Neural cell (in vitro differentiated cells): ENCODE data around the gene TLX2. TPM values are rescaled to one million over a fixed set of nuclear protein-coding genes. Genes with fewer than 3 reads are reported as not detected.

ENCODE experiments used
- H2AFZ ChIP-seq: fragments of 200-600, 300-800 bp; sonication (generic), shearing (Covaris generic); 2 replicates; pipeline ENCODE4 v1.6.0; 2014; ENCODE audit warnings: low read depth, mild to moderate bottlenecking, antibody characterized with exemption, low read length, moderate library complexity
- H3F3A ChIP-seq: fragments of 200-600 bp; shearing (Covaris generic); 2 replicates; pipeline ENCODE4 v1.6.1; 2016; ENCODE audit warnings: mild to moderate bottlenecking, moderate library complexity, mixed read lengths, antibody characterized with exemption, low read length; ENCODE audit not compliant: insufficient read depth, poor library complexity, severe bottlenecking
- H3K27ac ChIP-seq: fragments of 200-600, 300-800 bp; sonication (generic), shearing (Covaris generic); 2 replicates; pipeline ENCODE4 v1.5.1; 2014; ENCODE audit warnings: mild to moderate bottlenecking, low read length, moderate library complexity
- H3K27me3 ChIP-seq: fragments of 300-800, 200-600 bp; sonication (generic), shearing (Covaris generic); 2 replicates; pipeline ENCODE4 v1.6.0; 2014; ENCODE audit warnings: mild to moderate bottlenecking, low read depth, low read length, moderate library complexity; ENCODE audit not compliant: insufficient read depth
- H3K36me3 ChIP-seq: fragments of 300-800, 200-600 bp; sonication (generic), shearing (Covaris generic); 2 replicates; pipeline ENCODE4 v1.5.1; 2014; ENCODE audit warnings: mild to moderate bottlenecking, antibody characterized with exemption, low read length, moderate library complexity; ENCODE audit not compliant: insufficient read depth
- H3K4me2 ChIP-seq: fragments of 300-800, 200-600 bp; sonication (generic), shearing (Covaris generic); 2 replicates; pipeline ENCODE4 v1.6.0; 2014; ENCODE audit warnings: mild to moderate bottlenecking, low read length
- H3K4me3 ChIP-seq: fragments of 300-800, 200-600 bp; sonication (generic), shearing (Covaris generic); 2 replicates; pipeline ENCODE4 v1.5.1; 2014; ENCODE audit warnings: mild to moderate bottlenecking, low read length, moderate library complexity
- H3K79me2 ChIP-seq: fragments of 200-600 bp; shearing (Covaris generic); replicated peaks from 2 replicates; pipeline ENCODE4 v1.6.0; 2014; ENCODE audit warnings: mild to moderate bottlenecking, low read length, moderate library complexity; ENCODE audit not compliant: insufficient read depth
- H3K9ac ChIP-seq: fragments of 300-800, 200-600 bp; sonication (generic), shearing (Covaris generic); 2 replicates; pipeline ENCODE4 v1.6.1; 2016; ENCODE audit warnings: mild to moderate bottlenecking, low read length, mixed read lengths
- H3K9me2 ChIP-seq: fragments of 200-600 bp; shearing (Covaris generic); 2 replicates; pipeline ENCODE4 v1.6.1; 2016; ENCODE audit warnings: mild to moderate bottlenecking, low read length, mixed read lengths; ENCODE audit not compliant: insufficient read depth
- H3K9me3 ChIP-seq: fragments of 200-600, 300-800 bp; sonication (generic), shearing (Covaris generic); 2 replicates; pipeline ENCODE4 v1.6.1; 2016; ENCODE audit warnings: mild to moderate bottlenecking, mixed run types, low read length, moderate library complexity, mixed read lengths
- H4K20me1 ChIP-seq: fragments of 200-600 bp; shearing (Covaris generic); 2 replicates; pipeline ENCODE4 v1.6.1; 2016; ENCODE audit warnings: mild to moderate bottlenecking, mixed run types; ENCODE audit not compliant: insufficient read depth
- EP300 ChIP-seq: fragments of 450-650 bp; conservative IDR thresholded peaks from 2 replicates; pipeline ENCODE4 v1.6.1; 2014; ENCODE audit warnings: antibody characterized with exemption, mild to moderate bottlenecking, moderate library complexity; ENCODE audit not compliant: poor library complexity, severe bottlenecking
- EZH2 ChIP-seq: fragments of 200-600, 300-800 bp; shearing (Covaris generic), sonication (generic); IDR thresholded peaks from 2 replicates; pipeline ENCODE4 v1.6.1; 2014; ENCODE audit warnings: antibody characterized with exemption, low read length, borderline replicate concordance, mild to moderate bottlenecking; ENCODE audit not compliant: insufficient read depth, poor library complexity, severe bottlenecking
- MXI1 ChIP-seq: fragments of 450-650 bp; conservative IDR thresholded peaks from 2 replicates; pipeline ENCODE4 v1.6.1; 2014; ENCODE audit warnings: antibody characterized with exemption, mild to moderate bottlenecking; ENCODE audit not compliant: poor library complexity, severe bottlenecking
- POLR2AphosphoS5 ChIP-seq: IDR thresholded peaks from 2 replicates; pipeline ENCODE4 v1.6.1; 2012
- RAD21 ChIP-seq: fragments of 450-650 bp; conservative IDR thresholded peaks from 2 replicates; pipeline ENCODE4 v1.6.1; 2014; ENCODE audit warnings: antibody characterized with exemption, mild to moderate bottlenecking, moderate library complexity
- SMC3 ChIP-seq: fragments of 450-650 bp; conservative IDR thresholded peaks from 2 replicates; pipeline ENCODE4 v1.6.1; 2014; ENCODE audit warnings: antibody characterized with exemption, mild to moderate bottlenecking, moderate library complexity; ENCODE audit not compliant: poor library complexity
- TAF1 ChIP-seq: IDR thresholded peaks from 2 replicates; pipeline ENCODE4 v1.6.1; 2012; ENCODE audit warnings: low read depth
- polyA plus RNA-seq: library from polyadenylated mRNA; depleted of rRNA; stranded (reverse); fragments of >200 nt; gene quantifications from 2 replicates; pipeline ENCODE4 v1.2.3, GENCODE V29; 2014
- TF ChIP-seq, protein P1 (sequence below): fragments of 450-650 bp; IDR thresholded peaks from 2 replicates; pipeline ENCODE4 v1.5.1; 2014; ENCODE audit warnings: antibody characterized with exemption, mild to moderate bottlenecking, moderate library complexity; ENCODE audit not compliant: poor library complexity, severe bottlenecking
- TF ChIP-seq, protein P2 (sequence below): IDR thresholded peaks from 2 replicates; pipeline ENCODE4 v1.6.1; 2012; ENCODE audit warnings: borderline replicate concordance

The TLX2 gene
- polyA plus RNA-seq, 1 donor from 2014 or later, result not detected

DNA sequence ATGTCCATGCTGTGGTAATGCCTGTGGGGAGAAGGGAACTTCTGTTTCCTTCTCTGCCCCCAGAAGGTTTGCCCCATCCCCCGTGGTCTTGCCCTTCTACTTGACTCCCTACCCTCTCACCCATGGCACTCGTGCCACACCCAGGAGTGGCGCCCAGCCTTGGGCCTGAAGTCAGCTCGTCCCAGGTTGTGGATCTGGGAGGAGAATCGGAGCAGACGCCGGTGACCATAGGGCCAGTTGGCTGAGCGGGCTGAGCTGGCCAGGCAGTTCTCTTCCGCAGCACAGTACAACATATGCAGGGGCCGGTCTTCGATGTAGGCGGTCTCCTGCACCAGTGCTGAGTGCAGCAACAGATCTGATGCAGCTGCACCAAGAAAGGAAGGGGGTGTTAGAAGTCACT is 20.2 kb downstream of the TLX2 start:
- no peak overlapping the region for H3K4me3 ChIP-seq
- no peaks in the 10 kb centered on the region for H3K9me3 ChIP-seq
- H3K36me3 ChIP-seq, result no peaks in the 10 kb centered on the region
- H3F3A ChIP-seq, result no peaks in the 10 kb centered on the region
- TF ChIP-seq EP300 (no peak), RAD21 (no peak), MXI1 (no peak), EZH2 (no peak), TAF1 (no peak), POLR2AphosphoS5 (no peak), SMC3 (no peak)
- TF ChIP-seq, protein P1, sequence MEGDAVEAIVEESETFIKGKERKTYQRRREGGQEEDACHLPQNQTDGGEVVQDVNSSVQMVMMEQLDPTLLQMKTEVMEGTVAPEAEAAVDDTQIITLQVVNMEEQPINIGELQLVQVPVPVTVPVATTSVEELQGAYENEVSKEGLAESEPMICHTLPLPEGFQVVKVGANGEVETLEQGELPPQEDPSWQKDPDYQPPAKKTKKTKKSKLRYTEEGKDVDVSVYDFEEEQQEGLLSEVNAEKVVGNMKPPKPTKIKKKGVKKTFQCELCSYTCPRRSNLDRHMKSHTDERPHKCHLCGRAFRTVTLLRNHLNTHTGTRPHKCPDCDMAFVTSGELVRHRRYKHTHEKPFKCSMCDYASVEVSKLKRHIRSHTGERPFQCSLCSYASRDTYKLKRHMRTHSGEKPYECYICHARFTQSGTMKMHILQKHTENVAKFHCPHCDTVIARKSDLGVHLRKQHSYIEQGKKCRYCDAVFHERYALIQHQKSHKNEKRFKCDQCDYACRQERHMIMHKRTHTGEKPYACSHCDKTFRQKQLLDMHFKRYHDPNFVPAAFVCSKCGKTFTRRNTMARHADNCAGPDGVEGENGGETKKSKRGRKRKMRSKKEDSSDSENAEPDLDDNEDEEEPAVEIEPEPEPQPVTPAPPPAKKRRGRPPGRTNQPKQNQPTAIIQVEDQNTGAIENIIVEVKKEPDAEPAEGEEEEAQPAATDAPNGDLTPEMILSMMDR, result no peak
- TF ChIP-seq, protein P2, sequence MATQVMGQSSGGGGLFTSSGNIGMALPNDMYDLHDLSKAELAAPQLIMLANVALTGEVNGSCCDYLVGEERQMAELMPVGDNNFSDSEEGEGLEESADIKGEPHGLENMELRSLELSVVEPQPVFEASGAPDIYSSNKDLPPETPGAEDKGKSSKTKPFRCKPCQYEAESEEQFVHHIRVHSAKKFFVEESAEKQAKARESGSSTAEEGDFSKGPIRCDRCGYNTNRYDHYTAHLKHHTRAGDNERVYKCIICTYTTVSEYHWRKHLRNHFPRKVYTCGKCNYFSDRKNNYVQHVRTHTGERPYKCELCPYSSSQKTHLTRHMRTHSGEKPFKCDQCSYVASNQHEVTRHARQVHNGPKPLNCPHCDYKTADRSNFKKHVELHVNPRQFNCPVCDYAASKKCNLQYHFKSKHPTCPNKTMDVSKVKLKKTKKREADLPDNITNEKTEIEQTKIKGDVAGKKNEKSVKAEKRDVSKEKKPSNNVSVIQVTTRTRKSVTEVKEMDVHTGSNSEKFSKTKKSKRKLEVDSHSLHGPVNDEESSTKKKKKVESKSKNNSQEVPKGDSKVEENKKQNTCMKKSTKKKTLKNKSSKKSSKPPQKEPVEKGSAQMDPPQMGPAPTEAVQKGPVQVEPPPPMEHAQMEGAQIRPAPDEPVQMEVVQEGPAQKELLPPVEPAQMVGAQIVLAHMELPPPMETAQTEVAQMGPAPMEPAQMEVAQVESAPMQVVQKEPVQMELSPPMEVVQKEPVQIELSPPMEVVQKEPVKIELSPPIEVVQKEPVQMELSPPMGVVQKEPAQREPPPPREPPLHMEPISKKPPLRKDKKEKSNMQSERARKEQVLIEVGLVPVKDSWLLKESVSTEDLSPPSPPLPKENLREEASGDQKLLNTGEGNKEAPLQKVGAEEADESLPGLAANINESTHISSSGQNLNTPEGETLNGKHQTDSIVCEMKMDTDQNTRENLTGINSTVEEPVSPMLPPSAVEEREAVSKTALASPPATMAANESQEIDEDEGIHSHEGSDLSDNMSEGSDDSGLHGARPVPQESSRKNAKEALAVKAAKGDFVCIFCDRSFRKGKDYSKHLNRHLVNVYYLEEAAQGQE, result no peak
- H3K79me2 ChIP-seq, result peaks cover 3% of the 10 kb centered on the region
- no peak overlapping the region for H3K4me2 ChIP-seq
- no peaks in the 10 kb centered on the region for H3K27me3 ChIP-seq
- no peaks in the 10 kb centered on the region for H4K20me1 ChIP-seq
- no peak overlapping the region for H2AFZ ChIP-seq
- H3K9me2 ChIP-seq, result no peaks in the 10 kb centered on the region
- H3K27ac ChIP-seq, result no peak overlapping the region
- no peak overlapping the region for H3K9ac ChIP-seq

DNA sequence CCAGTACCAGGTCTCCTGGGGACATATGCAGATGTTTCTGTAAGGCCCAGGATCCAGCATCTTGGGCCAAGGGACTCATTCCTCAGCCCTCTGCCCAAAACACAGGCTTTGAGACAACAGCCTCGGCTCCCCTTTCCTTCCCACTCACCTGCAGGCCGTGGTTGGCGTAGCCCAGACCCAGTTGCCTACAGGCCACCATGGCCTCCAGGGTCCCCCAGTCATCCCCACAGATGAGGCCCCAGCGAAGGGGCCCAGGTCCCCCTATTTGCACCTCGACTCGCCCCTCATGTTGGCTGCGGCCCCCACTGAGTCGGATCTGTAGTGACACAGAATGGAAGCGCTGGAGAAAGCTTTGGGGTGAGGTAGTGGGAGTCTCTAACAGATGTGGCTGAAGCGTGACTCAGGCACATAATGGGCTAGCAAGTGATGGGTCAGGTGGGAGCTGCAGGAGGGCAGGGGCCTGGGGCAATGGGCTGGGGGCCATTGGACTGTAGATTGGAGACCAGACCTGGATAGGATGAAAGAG is 21.3 kb downstream of the TLX2 start:
- Histone ChIP-seq H3K9ac (no peak overlapping the region), H3F3A (no peaks in the 10 kb centered on the region), H2AFZ (no peak overlapping the region), H3K4me3 (no peak overlapping the region), H3K79me2 (peaks cover 3% of the 10 kb centered on the region), H4K20me1 (no peaks in the 10 kb centered on the region), H3K36me3 (no peaks in the 10 kb centered on the region), H3K27me3 (no peaks in the 10 kb centered on the region), H3K27ac (no peak overlapping the region), H3K4me2 (no peak overlapping the region), H3K9me3 (no peaks in the 10 kb centered on the region), H3K9me2 (no peaks in the 10 kb centered on the region)
- no peak for TF ChIP-seq EP300
- no peak for TF ChIP-seq SMC3
- no peak for TF ChIP-seq RAD21
- TF ChIP-seq POLR2AphosphoS5, result no peak
- no peak for TF ChIP-seq EZH2
- TF ChIP-seq MXI1, result no peak
- no peak for TF ChIP-seq TAF1
